Upper lobe of left lung (tissue), 4 donors: ENCODE results near the gene PHACTR1.

ENCODE experiments used
- CTCF ChIP-seq, 6 experiments: fragments of 450-650 bp in 4 of 6; fragments of 200-600 bp in 2 of 6; sonication (generic) in 2 of 6; IDR thresholded peaks; one replicate each; pipeline ENCODE4 v1.5.1; 2016 to 2019; ENCODE audit warnings: antibody characterized with exemption in 6 of 6
- POLR2A ChIP-seq, 4 donors: fragments of 450-650 bp; IDR thresholded peaks; one replicate each; pipeline ENCODE4 v1.5.1; 2016 to 2017; ENCODE audit warnings: antibody characterized with exemption in 4 of 4, mild to moderate bottlenecking in 2 of 4
- POLR2AphosphoS5 ChIP-seq, 2 donors: sonication (generic); formaldehyde crosslinking; IDR thresholded peaks; one replicate each; pipeline ENCODE4 v1.5.1; 2017; ENCODE audit warnings: antibody characterized with exemption in 2 of 2

- TF ChIP-seq CTCF (IDR thresholded peaks at IDR 0.05) (no peak), POLR2AphosphoS5 (IDR thresholded peaks at IDR 0.05) (no peak), POLR2A (IDR thresholded peaks at IDR 0.05) (no peak)
These were observed 176.5 kb downstream of the PHACTR1 start for GRCh38 chr6:12893036-12893435.
